MM.1S (cell line): ENCODE measurements around the gene MEGF8.

Source experiments
- DNase-seq: peaks from one replicate; pipeline ENCODE4 v3.0.0-alpha.2; 2015
- H2AFZ ChIP-seq: fragments of 300-600 bp; sonication (generic); 2 replicates; pipeline ENCODE4 v1.6.0; 2016; ENCODE audit warnings: antibody characterized with exemption, low read length
- H3F3A ChIP-seq: fragments of 300-600 bp; sonication (generic); 2 replicates; pipeline ENCODE4 v1.6.1; 2016; ENCODE audit warnings: mild to moderate bottlenecking, antibody characterized with exemption, low read length, moderate library complexity, mixed read lengths; ENCODE audit not compliant: insufficient read depth
- H3K27ac ChIP-seq: fragments of 300-600 bp; sonication (generic); 2 replicates; pipeline ENCODE4 v1.5.1; 2016; ENCODE audit warnings: mild to moderate bottlenecking, low read length
- H3K27me3 ChIP-seq: fragments of 300-600 bp; sonication (generic); replicated peaks from 2 replicates; pipeline ENCODE4 v1.6.0; 2016; ENCODE audit warnings: low read length; ENCODE audit not compliant: insufficient read depth
- H3K36me3 ChIP-seq: fragments of 300-600 bp; sonication (generic); replicated peaks from 2 replicates; pipeline ENCODE4 v1.6.1; 2016; ENCODE audit warnings: mild to moderate bottlenecking, low read length, mixed read lengths; ENCODE audit not compliant: insufficient read depth
- H3K4me1 ChIP-seq: fragments of 300-600 bp; sonication (generic); 2 replicates; pipeline ENCODE4 v1.6.1; 2016; ENCODE audit warnings: low read length, mixed read lengths
- H3K4me2 ChIP-seq: fragments of 300-600 bp; sonication (generic); 2 replicates; pipeline ENCODE4 v1.6.0; 2016; ENCODE audit warnings: low read depth, low read length
- H3K4me3 ChIP-seq: fragments of 300-600 bp; sonication (generic); 2 replicates; pipeline ENCODE4 v1.5.1; 2016; ENCODE audit warnings: low read length, mixed read lengths
- H3K79me2 ChIP-seq: fragments of 300-600 bp; sonication (generic); 2 replicates; pipeline ENCODE4 v1.6.1; 2016; ENCODE audit warnings: mixed run types, low read length, mixed read lengths
- H3K9ac ChIP-seq: fragments of 300-600 bp; sonication (generic); 2 replicates; pipeline ENCODE4 v1.6.1; 2016; ENCODE audit warnings: low read length, mixed read lengths
- H3K9me2 ChIP-seq: fragments of 300-600 bp; sonication (generic); replicated peaks from 2 replicates; pipeline ENCODE4 v1.6.1; 2016; ENCODE audit warnings: mild to moderate bottlenecking, low read length, mixed read lengths; ENCODE audit not compliant: insufficient read depth
- H3K9me3 ChIP-seq: fragments of 300-600 bp; sonication (generic); replicated peaks from 2 replicates; pipeline ENCODE4 v1.6.1; 2016; ENCODE audit warnings: mild to moderate bottlenecking, low read length, mixed read lengths; ENCODE audit not compliant: insufficient read depth
- H4K20me1 ChIP-seq: fragments of 300-600 bp; sonication (generic); 2 replicates; pipeline ENCODE4 v1.6.1; 2016; ENCODE audit warnings: mild to moderate bottlenecking, low read length, moderate library complexity, mixed read lengths; ENCODE audit not compliant: insufficient read depth
- EZH2 ChIP-seq: fragments of 300-600 bp; sonication (generic); optimal IDR thresholded peaks from 2 replicates; pipeline ENCODE3; 2017; ENCODE audit warnings: low read depth, mild to moderate bottlenecking, antibody characterized with exemption, low read length, mixed read lengths
- EZH2phosphoT487 ChIP-seq: fragments of 300-600 bp; sonication (generic); IDR thresholded peaks from 2 replicates; pipeline ENCODE4 v1.6.1; 2018; ENCODE audit warnings: antibody characterized with exemption, low read length
- TF ChIP-seq, protein P1 (sequence below): fragments of 300-600 bp; sonication (generic); IDR thresholded peaks from 2 replicates; pipeline ENCODE4 v1.5.1; 2016; ENCODE audit warnings: antibody characterized with exemption, low read length, mixed read lengths

Gene MEGF8

DNA sequence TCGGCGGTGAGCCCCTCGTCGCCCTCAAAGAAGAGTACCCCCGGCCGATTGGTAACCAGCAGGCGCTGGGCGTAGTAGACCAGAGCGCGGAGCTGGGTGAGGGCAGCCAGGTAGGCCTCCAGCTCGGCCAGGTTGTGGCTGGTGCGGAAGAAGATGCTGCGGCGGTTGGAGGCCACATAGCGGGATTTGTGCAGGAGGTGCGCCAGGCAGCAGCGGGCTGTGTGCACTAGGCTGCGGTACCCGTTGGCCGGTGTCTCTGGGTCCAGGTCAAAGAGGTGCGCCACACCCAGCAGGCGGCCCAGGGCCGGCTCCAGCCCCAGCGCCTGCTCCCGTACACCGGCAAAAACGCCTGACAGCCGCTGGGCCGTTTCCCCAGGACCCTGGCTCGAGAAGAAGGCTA is 84.9 kb downstream of the MEGF8 start:
- H3K27me3 ChIP-seq: no peaks in the 10 kb centered on the region
- H3K4me1 ChIP-seq: no peaks in the 10 kb centered on the region
- H3K36me3 ChIP-seq: no peaks in the 10 kb centered on the region; the same call in 1 of the 2 replicates
- no peak overlapping the region for H3K27ac ChIP-seq
- H3K9me2 ChIP-seq: no peaks in the 10 kb centered on the region
- H4K20me1 ChIP-seq: no peaks in the 10 kb centered on the region
- no peak overlapping the region for H3K4me3 ChIP-seq
- H3K4me2 ChIP-seq: no peak overlapping the region
- H2AFZ ChIP-seq: no peak overlapping the region
- DNase-seq: no peak
- H3K9me3 ChIP-seq: no peaks in the 10 kb centered on the region
- H3K79me2 ChIP-seq: no peaks in the 10 kb centered on the region
- no peak overlapping the region for H3K9ac ChIP-seq
- no peaks in the 10 kb centered on the region for H3F3A ChIP-seq
- TF ChIP-seq, protein P1, sequence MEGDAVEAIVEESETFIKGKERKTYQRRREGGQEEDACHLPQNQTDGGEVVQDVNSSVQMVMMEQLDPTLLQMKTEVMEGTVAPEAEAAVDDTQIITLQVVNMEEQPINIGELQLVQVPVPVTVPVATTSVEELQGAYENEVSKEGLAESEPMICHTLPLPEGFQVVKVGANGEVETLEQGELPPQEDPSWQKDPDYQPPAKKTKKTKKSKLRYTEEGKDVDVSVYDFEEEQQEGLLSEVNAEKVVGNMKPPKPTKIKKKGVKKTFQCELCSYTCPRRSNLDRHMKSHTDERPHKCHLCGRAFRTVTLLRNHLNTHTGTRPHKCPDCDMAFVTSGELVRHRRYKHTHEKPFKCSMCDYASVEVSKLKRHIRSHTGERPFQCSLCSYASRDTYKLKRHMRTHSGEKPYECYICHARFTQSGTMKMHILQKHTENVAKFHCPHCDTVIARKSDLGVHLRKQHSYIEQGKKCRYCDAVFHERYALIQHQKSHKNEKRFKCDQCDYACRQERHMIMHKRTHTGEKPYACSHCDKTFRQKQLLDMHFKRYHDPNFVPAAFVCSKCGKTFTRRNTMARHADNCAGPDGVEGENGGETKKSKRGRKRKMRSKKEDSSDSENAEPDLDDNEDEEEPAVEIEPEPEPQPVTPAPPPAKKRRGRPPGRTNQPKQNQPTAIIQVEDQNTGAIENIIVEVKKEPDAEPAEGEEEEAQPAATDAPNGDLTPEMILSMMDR: no peak
- no peak for TF ChIP-seq EZH2
- no peak for TF ChIP-seq EZH2phosphoT487

DNA sequence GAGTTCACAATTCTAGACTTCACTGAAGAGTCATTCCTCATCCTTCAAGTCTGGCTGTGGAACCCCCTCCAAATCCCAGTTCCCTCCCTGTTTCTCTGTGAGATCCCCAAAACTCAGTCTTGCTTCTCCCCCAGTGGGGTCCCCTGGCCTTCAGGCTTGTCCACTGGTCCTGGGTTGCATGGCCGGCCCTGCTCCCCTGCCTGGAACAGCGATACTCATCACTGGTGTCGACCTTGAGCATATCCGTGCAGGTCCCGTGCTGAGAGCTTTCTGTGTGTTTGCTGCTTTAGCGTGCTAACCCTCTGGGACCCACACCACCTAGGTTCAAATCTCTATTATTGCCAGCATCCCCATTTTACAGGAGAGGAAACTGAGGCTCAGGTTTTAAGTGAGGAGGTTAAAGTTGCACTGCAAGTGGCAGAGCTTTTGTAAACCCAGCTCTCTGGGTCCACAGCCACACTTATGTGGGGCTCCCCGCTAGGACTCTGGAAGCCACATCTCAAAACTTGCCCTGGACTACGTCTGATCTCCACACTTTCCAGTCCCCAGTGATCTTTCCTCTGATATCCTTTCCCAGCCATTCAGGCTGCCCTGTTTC is 86.2 kb downstream of the MEGF8 start:
- Histone ChIP-seq H2AFZ (no peak overlapping the region), H3K27ac (no peak overlapping the region)

DNA sequence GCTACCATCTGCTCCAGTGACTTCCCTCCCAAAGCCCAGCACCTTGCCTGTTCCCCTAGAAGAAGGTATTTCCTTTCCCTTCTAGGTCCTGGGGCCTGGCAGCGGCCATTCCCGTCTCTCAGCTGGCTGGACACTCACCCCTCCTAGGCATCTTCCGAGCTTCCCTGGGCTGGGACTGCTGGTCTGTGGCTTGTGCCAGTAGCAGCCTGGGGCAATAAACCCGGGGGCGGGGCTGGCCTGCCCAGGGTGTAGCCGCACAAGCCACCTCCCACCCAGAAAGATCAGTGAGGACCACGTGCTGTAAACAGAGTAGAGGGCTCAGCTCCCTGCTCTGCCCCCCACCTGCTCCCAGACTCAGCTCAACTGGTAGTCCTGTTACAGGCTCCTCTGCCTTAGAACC is 86.8 kb downstream of the MEGF8 start:
- Histone ChIP-seq H3K36me3 (no peaks in the 10 kb centered on the region; the same call in 1 of the 2 replicates), H3K4me2 (no peak overlapping the region), H3K4me3 (no peak overlapping the region), H2AFZ (no peak overlapping the region), H3K27ac (no peak overlapping the region), H3F3A (no peaks in the 10 kb centered on the region), H3K9ac (no peak overlapping the region), H3K9me2 (no peaks in the 10 kb centered on the region), H3K4me1 (no peaks in the 10 kb centered on the region), H3K27me3 (no peaks in the 10 kb centered on the region), H3K79me2 (no peaks in the 10 kb centered on the region), H3K9me3 (no peaks in the 10 kb centered on the region), H4K20me1 (no peaks in the 10 kb centered on the region)
- DNase-seq: no peak
- TF ChIP-seq, protein P1: no peak
- TF ChIP-seq EZH2 (no peak), EZH2phosphoT487 (no peak)

More for the DNA sequence above, 86.2 kb downstream of the MEGF8 start:
- Histone ChIP-seq H3K79me2 (no peaks in the 10 kb centered on the region), H3K9me2 (no peaks in the 10 kb centered on the region), H3K27me3 (no peaks in the 10 kb centered on the region), H3K4me1 (no peaks in the 10 kb centered on the region), H3K9me3 (no peaks in the 10 kb centered on the region), H4K20me1 (no peaks in the 10 kb centered on the region), H3K36me3 (no peaks in the 10 kb centered on the region; the same call in 1 of the 2 replicates), H3K4me2 (no peak overlapping the region), H3K9ac (no peak overlapping the region), H3F3A (no peaks in the 10 kb centered on the region), H3K4me3 (no peak overlapping the region)
- DNase-seq: no peak
- TF ChIP-seq EZH2 (no peak), EZH2phosphoT487 (no peak)
- TF ChIP-seq, protein P1: no peak
